NCI-H82 treated with DMSO at 0.1 percent for 48 hours (cell line): ENCODE data around the gene COL9A1.

Experiments used
- DNase-seq: peaks from one replicate; lab custom pipeline; 2025; ENCODE audit not compliant: unreplicated experiment; lab: John Stamatoyannopoulos, UW

COL9A1 gene

GRCh38 chr6:70234561-70235236 is 68.2 kb downstream of the COL9A1 start:
- no peak for DNase-seq

- DNase-seq: no peak
Measured at GRCh38 chr6:70231311-70231710, 71.6 kb downstream of the COL9A1 start.

- DNase-seq: peak; percentile 2
Measured at GRCh38 chr6:70225055-70225454, 77.8 kb downstream of the COL9A1 start.

- DNase-seq: no peak
Measured at GRCh38 chr6:70222439-70222749, 80.5 kb downstream of the COL9A1 start.

GRCh38 chr6:70221715-70222438 is 81.0 kb downstream of the COL9A1 start:
- DNase-seq: no peak

- peak; percentile 0 for DNase-seq
Measured at GRCh38 chr6:70221025-70221714, 81.7 kb downstream of the COL9A1 start.

- no peak for DNase-seq
Measured at GRCh38 chr6:70219943-70220613, 82.8 kb downstream of the COL9A1 start.

GRCh38 chr6:70216767-70217166 is 86.1 kb downstream of the COL9A1 start:
- no peak for DNase-seq

- no peak for DNase-seq
Measured at GRCh38 chr6:70215460-70216108, 87.3 kb downstream of the COL9A1 start.

- DNase-seq: no peak
Measured at GRCh38 chr6:70210462-70210861, 92.4 kb downstream of the COL9A1 start.

GRCh38 chr6:70208235-70208790 is 94.6 kb downstream of the COL9A1 start:
- no peak for DNase-seq

GRCh38 chr6:70198785-70199184 is 104.1 kb downstream of the COL9A1 start:
- no peak for DNase-seq

GRCh38 chr6:70196531-70196930 is 106.4 kb downstream of the COL9A1 start:
- DNase-seq: no peak

- DNase-seq: no peak
Measured at GRCh38 chr6:70194421-70194820, 108.5 kb downstream of the COL9A1 start.

- no peak for DNase-seq
Measured at GRCh38 chr6:70188202-70188601, 114.7 kb downstream of the COL9A1 start.

GRCh38 chr6:70186461-70186860 is 116.4 kb downstream of the COL9A1 start:
- DNase-seq: no peak

- no peak for DNase-seq
Measured at GRCh38 chr6:70184723-70185122, 118.2 kb downstream of the COL9A1 start.

GRCh38 chr6:70183538-70183937 is 119.3 kb downstream of the COL9A1 start:
- DNase-seq: no peak

GRCh38 chr6:70180901-70181599 is 121.8 kb downstream of the COL9A1 start:
- DNase-seq: no peak

GRCh38 chr6:70180183-70180900 is 122.5 kb downstream of the COL9A1 start:
- no peak for DNase-seq
